Astrocyte of the cerebellum (primary cell): ENCODE results near the gene XCL2.
"Not testable (repeated sequence)": the region's sequence is repeated elsewhere in the genome, so short reads cannot be mapped to it uniquely, and the experiment has no call there.

Source experiments
- DNase-seq: peaks from one replicate; pipeline ENCODE4 v3.0.0-alpha.2; 2011; ENCODE audit warnings: low read depth
- H3K4me3 ChIP-seq: 2 replicates; pipeline ENCODE4 v1.5.1; 2011; ENCODE audit warnings: mild to moderate bottlenecking, low read depth, low read length, moderate library complexity
- in situ Hi-C: cut with HindIII; loops from 2 replicates; pipeline ENCODE4 v1.10.0; 2017; ENCODE audit warnings: low sequenced_read_pairs
- TF ChIP-seq, protein P1 (sequence below): IDR thresholded peaks from 2 replicates; pipeline ENCODE4 v1.5.1; 2012; ENCODE audit warnings: low read length, low read depth, moderate library complexity, mild to moderate bottlenecking; ENCODE audit errors: missing control alignments

XCL2 gene

DNA sequence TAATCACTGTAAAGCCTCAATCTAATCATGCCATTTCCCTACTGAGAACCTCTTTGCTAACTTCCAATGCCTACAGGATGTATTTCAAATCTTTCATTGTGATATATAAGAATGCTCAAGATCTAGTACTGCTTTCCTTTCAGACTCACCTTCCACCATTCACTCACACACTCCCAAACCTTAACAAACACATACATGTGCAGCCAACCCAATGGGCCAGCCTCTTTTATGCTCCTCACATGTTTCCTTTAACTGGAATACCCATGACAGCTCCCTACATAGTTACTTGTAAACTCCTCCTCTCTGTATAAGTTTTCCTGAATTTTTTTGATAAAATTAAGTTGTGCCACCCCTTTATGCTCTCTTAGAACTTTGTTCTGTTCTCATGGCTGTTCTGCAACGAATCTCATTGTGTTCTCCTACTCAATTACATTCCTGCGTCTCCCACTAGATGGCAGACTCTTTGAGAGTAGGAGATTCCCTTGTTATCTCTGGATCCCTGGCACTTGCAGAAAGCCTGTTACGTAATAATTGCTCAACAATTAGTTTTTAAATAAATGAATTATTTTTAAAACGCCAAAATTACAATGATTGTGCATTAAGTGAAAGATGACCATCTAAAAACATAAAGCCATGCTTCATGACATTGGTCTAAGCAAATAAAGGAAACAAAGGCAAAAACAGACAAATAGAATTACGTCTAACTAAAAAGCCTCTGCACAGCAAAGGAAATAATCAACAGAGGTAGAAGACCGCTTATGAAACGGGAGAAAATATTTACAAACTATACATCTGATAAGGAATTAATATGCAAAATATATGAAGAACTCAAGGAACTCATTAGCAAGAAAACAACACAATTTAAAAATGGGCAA, 2.1 kb upstream of the XCL2 start:
- TF ChIP-seq, protein P1, sequence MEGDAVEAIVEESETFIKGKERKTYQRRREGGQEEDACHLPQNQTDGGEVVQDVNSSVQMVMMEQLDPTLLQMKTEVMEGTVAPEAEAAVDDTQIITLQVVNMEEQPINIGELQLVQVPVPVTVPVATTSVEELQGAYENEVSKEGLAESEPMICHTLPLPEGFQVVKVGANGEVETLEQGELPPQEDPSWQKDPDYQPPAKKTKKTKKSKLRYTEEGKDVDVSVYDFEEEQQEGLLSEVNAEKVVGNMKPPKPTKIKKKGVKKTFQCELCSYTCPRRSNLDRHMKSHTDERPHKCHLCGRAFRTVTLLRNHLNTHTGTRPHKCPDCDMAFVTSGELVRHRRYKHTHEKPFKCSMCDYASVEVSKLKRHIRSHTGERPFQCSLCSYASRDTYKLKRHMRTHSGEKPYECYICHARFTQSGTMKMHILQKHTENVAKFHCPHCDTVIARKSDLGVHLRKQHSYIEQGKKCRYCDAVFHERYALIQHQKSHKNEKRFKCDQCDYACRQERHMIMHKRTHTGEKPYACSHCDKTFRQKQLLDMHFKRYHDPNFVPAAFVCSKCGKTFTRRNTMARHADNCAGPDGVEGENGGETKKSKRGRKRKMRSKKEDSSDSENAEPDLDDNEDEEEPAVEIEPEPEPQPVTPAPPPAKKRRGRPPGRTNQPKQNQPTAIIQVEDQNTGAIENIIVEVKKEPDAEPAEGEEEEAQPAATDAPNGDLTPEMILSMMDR, result peak; percentile 48
- H3K4me3 ChIP-seq, in situ Hi-C loops, DNase-seq: not testable (repeated sequence)

- H3K4me3 ChIP-seq, in situ Hi-C loops, DNase-seq: not testable (repeated sequence)
Measured at GRCh38 chr1:168542978-168543377, 819 bp downstream of the XCL2 start.

DNA sequence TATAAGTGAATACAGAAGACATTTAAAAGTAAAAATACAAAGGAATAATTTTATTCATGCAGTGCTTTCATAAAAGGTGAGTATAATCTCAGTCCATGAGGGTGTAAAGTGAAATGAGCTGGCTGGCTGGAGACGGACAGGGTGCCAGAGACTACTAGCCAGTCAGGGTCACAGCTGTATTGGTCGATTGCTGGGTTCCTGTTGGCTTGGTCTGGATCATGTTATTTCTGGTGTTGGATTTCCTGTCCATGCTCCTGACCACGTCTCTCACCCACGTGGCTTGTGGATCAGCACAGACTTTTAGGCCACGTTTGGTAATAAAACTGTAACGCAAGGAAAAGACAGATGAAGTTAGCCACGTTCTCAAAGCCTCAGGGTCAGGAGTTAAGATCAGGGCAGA, 3.0 kb downstream of the XCL2 start:
- DNase-seq, H3K4me3 ChIP-seq, in situ Hi-C loops: not testable (repeated sequence)

DNA sequence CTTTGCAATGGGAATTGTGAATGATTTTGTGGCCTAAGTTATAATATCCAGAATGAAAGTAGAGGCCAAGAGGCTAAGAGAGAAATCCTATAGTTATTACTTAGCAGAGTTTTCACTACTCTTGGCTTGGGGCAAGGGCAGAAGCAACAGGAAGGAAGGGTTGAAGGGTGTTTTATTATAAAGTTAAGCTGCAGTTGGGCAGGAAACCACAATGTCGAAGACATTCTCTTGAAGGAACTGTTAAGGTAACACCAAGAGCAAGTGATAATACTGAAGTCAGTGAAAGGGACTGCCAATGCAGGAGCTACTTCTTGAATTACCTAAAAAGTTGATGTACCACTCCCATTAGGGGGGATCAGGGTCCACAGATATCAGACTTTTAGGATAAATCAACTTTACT, 8.3 kb downstream of the XCL2 start:
- H3K4me3 ChIP-seq, result no peak overlapping the region
- in situ Hi-C loops, result no loop called here
- no peak for DNase-seq
- TF ChIP-seq, protein P1, result no peak

DNA sequence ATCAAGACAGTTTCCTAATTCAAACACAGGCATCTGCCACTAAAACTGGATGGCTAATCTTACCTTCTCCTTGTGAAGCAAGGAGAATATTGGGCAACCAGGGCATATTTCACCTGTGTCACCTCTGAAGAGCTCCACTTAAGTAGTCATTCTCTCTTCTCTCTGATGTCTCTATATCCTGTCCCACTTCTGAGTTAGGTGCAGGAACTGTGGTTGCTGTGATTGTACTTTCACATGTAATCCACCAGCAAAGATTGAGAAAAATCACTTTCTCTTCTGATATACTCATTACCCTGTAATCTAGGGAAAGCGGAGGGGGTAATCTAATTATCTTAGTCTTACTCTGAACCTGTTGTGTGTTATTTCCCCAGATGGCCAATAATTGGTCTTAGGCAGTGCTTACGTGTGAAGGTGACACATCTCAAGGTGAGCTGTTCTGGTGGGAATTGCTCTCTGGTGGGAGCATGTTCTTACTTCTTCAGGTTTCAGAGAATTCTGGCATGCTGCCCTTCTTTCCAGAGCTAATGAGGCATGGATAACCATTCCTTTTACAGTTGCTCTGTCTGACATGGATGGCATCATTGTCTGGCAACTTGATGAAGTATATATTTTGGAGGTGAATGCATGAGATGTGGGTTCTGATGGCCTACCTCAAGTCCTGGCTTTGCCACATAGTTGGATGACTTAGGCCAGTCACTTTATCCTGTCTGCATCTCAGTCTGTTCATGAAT, 12.0 kb downstream of the XCL2 start:
- TF ChIP-seq, protein P1, result no peak
- in situ Hi-C loops, result no loop called here
- no peak overlapping the region for H3K4me3 ChIP-seq
- DNase-seq, result no peak

GRCh38 chr1:168529518-168529917, 14.3 kb downstream of the XCL2 start:
- in situ Hi-C loops, result no loop called here
- H3K4me3 ChIP-seq, result no peak overlapping the region
- TF ChIP-seq, protein P1, result no peak
- no peak for DNase-seq

DNA sequence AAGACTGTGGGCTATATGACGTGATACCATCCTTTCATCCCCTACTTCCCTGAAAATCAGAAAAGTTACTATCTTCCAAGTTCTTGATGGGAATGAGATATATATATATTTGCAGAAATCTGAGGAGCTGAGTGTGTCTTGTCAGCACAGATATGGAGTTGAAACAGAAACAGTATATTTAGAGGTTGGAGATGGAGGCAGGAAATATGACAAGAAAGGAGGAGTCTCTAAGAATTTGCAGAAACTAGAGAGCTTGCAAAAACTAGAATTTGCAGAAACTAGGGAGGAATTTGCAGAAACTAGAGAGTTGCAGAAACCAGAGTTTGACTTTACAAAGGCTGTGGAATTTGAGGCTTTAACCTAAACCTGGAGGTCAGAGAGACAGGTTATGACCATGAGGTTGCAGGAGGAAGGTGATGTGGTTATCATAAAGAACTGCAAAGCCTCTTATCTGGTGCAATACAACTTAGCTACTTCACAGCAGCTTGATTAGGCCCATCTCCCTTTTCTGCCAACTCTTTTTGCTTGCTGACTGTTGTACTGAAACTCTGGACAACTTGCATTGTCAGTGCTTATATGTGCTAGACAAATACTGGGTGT, 22.3 kb downstream of the XCL2 start:
- TF ChIP-seq, protein P1, result no peak
- in situ Hi-C loops, result no loop called here
- no peak overlapping the region for H3K4me3 ChIP-seq
- no peak for DNase-seq
